ENCODE measurements around the gene PTRH1. TPM values are rescaled to one million over a fixed set of nuclear protein-coding genes. Genes with fewer than 3 reads are reported as not detected.
A peak's percentile ranks its signal among the peaks of the same experiment; 100 is the strongest.

Gene PTRH1
- total RNA-seq, 1 donor from 2014 or later, result 11.9 TPM

GRCh38 chr9:127705577-127706379, 9.7 kb downstream of the PTRH1 start:
- no peak for DNase-seq (ENCODE audit: low spot score, unreplicated experiment)

GRCh38 chr9:127703289-127703946, 12.0 kb downstream of the PTRH1 start:
- TF ChIP-seq, protein P1, sequence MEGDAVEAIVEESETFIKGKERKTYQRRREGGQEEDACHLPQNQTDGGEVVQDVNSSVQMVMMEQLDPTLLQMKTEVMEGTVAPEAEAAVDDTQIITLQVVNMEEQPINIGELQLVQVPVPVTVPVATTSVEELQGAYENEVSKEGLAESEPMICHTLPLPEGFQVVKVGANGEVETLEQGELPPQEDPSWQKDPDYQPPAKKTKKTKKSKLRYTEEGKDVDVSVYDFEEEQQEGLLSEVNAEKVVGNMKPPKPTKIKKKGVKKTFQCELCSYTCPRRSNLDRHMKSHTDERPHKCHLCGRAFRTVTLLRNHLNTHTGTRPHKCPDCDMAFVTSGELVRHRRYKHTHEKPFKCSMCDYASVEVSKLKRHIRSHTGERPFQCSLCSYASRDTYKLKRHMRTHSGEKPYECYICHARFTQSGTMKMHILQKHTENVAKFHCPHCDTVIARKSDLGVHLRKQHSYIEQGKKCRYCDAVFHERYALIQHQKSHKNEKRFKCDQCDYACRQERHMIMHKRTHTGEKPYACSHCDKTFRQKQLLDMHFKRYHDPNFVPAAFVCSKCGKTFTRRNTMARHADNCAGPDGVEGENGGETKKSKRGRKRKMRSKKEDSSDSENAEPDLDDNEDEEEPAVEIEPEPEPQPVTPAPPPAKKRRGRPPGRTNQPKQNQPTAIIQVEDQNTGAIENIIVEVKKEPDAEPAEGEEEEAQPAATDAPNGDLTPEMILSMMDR (IDR thresholded peaks at IDR 0.05; ENCODE audit: unreplicated experiment), result no peak
- Mint-ChIP-seq H3K4me3 (ENCODE audit: low read depth) (no peak overlapping the region), H3K4me1 (ENCODE audit: low read depth) (peaks cover 9% of the 10 kb centered on the region), H3K9me3 (ENCODE audit: low read depth) (no peaks in the 10 kb centered on the region), H3K36me3 (ENCODE audit: insufficient read depth) (no peaks in the 10 kb centered on the region), H3K27me3 (peaks cover 3% of the 10 kb centered on the region), H3K27ac (no peak overlapping the region)
- DNase-seq (ENCODE audit: low spot score, unreplicated experiment), result no peak

More at GRCh38 chr9:127705577-127706379, 9.7 kb downstream of the PTRH1 start:
- H3K27me3 Mint-ChIP-seq, result peaks cover 3% of the 10 kb centered on the region
- peaks cover 4% of the 10 kb centered on the region for H3K4me1 Mint-ChIP-seq (ENCODE audit: low read depth)
- no peak overlapping the region for H3K4me3 Mint-ChIP-seq (ENCODE audit: low read depth)
- TF ChIP-seq, protein P1 (IDR thresholded peaks at IDR 0.05; ENCODE audit: unreplicated experiment), result no peak
- no peaks in the 10 kb centered on the region for H3K9me3 Mint-ChIP-seq (ENCODE audit: low read depth)
- H3K27ac Mint-ChIP-seq, result no peak overlapping the region
- no peaks in the 10 kb centered on the region for H3K36me3 Mint-ChIP-seq (ENCODE audit: insufficient read depth)

DNA sequence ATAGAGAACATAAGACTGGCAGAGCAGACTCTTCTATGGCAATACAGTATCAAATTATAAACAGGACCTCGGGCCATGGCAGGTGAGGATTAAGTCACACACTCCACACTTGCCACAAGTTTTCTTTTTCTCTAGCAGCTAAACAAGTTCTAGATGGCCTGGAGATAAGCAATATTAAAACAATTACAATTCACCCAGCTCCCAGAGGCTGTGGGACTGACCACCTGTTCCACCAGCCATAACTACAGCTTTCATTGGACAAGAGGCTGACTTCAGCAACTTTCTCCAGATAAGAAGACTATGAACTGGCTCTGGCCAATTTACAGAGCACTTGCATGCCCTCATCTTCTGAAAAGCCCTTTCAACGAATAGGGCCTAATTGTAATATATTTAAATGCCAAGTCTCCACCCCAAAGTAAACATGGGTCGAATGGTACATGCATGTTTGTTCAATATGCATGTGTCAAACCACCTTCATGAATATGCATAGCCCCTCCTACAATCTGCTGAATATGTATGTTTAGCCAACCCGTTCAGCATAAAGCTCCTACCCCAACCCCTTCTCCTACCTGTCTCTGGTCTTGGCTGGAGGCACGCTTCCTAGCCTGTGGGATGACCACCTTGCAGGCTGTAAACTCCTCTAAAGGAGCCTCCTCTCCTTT, 14.7 kb downstream of the PTRH1 start:
- H3K36me3 Mint-ChIP-seq (ENCODE audit: insufficient read depth), result no peaks in the 10 kb centered on the region
- TF ChIP-seq, protein P1 (IDR thresholded peaks at IDR 0.05; ENCODE audit: unreplicated experiment), result no peak
- H3K9me3 Mint-ChIP-seq (ENCODE audit: low read depth), result no peaks in the 10 kb centered on the region
- H3K4me1 Mint-ChIP-seq (ENCODE audit: low read depth), result peaks cover 8% of the 10 kb centered on the region
- H3K27ac Mint-ChIP-seq, result peak overlapping the region; percentile 91
- DNase-seq (ENCODE audit: low spot score, unreplicated experiment), result no peak
- no peak overlapping the region for H3K4me3 Mint-ChIP-seq (ENCODE audit: low read depth)
- peaks cover 3% of the 10 kb centered on the region for H3K27me3 Mint-ChIP-seq

DNA sequence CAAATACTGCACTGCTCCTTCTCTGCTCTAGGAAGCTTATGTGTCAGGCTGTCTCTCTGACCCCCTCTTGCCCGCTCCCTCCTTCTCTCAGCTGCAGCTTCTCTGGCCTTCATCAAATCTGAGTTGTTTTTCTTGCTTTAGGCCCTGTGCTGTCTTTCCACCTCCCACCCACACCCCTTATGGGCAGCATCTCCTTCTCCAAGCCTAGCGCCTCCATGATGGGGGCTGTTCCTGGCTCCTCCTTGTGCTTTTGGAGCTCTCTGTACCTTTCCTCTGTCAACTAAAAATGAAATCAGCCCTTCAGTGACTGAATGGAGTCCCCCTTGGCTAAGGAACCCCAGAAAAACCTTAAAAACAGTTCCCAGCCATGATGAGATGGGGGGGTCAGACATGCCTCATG, 15.3 kb downstream of the PTRH1 start:
- Mint-ChIP-seq H3K9me3 (ENCODE audit: low read depth) (no peaks in the 10 kb centered on the region), H3K36me3 (ENCODE audit: insufficient read depth) (no peaks in the 10 kb centered on the region), H3K4me3 (ENCODE audit: low read depth) (no peak overlapping the region), H3K27me3 (peaks cover 3% of the 10 kb centered on the region), H3K27ac (peak overlapping the region; percentile 91), H3K4me1 (ENCODE audit: low read depth) (peaks cover 11% of the 10 kb centered on the region)
- TF ChIP-seq, protein P1 (IDR thresholded peaks at IDR 0.05; ENCODE audit: unreplicated experiment), result no peak
- no peak for DNase-seq (ENCODE audit: low spot score, unreplicated experiment)

DNA sequence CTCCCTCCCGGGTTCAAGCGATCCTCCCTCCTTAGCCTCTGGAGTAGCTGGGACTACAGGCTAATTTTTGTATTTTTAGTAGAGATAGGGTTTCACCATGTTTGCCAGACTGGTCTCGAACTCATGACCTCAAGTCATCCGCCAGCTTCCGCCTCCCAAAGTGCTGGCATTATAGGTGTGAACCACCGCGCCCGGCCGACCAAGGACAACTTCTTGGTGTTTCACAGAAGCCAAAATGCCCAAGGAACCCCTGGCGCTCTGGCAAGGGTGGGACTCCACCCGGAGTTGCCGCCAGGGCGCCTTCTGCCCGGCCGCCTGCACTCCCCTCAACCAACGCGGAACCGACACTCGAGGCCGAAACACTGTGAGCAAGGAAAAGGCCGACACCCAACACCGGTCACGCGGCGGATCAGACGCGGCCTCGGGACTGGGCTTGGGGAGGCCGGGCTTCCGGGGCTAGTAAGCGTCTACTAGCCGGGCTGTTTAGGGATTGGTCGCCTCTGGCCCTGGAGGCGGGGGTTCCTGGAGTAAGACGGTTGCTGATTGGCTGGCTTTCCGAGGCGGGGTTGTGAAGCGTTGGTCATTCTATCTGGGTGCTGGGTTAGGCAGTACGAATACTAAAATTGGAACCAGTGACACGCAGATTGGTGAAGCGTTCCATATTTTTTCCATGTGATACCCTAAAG, 16.3 kb downstream of the PTRH1 start:
- no peaks in the 10 kb centered on the region for H3K9me3 Mint-ChIP-seq (ENCODE audit: low read depth)
- H3K27me3 Mint-ChIP-seq, result no peaks in the 10 kb centered on the region
- TF ChIP-seq, protein P1 (IDR thresholded peaks at IDR 0.05; ENCODE audit: unreplicated experiment), result peak; percentile 22
- peak overlapping the region; percentile 73 for H3K27ac Mint-ChIP-seq
- H3K36me3 Mint-ChIP-seq (ENCODE audit: insufficient read depth), result no peaks in the 10 kb centered on the region
- H3K4me3 Mint-ChIP-seq (ENCODE audit: low read depth), result peak overlapping the region; percentile 71
- peaks cover 11% of the 10 kb centered on the region for H3K4me1 Mint-ChIP-seq (ENCODE audit: low read depth)
- DNase-seq (ENCODE audit: low spot score, unreplicated experiment), result peak; percentile 75

All from progenitor cell of endocrine pancreas (in vitro differentiated cells).